Astrocyte (in vitro differentiated cells and primary cell): ENCODE results near the gene MLNR. TPM values are rescaled to one million over a fixed set of nuclear protein-coding genes. Genes with fewer than 3 reads are reported as not detected.

Experiments
- DNase-seq: peaks from one replicate; pipeline ENCODE4 v3.0.0-alpha.2; 2010; ENCODE audit warnings: low read depth
- FAIRE-seq: peaks from 2 replicates; lab custom pipeline; 2011; peaks lifted over from hg19 to GRCh38; lab: Jason Lieb, UNC
- H2AFZ ChIP-seq: 2 replicates; pipeline ENCODE4 v1.6.0; 2012; ENCODE audit warnings: low read depth, low read length, inconsistent platforms
- H3K27ac ChIP-seq: 2 replicates; pipeline ENCODE4 v1.5.1; 2011; ENCODE audit warnings: low read depth, low read length, inconsistent platforms
- H3K27me3 ChIP-seq: 2 replicates; pipeline ENCODE4 v1.6.0; 2011; ENCODE audit warnings: low read length, inconsistent platforms; ENCODE audit not compliant: insufficient read depth
- H3K36me3 ChIP-seq: 2 replicates; pipeline ENCODE4 v1.5.1; 2011; ENCODE audit warnings: low read length, inconsistent platforms; ENCODE audit not compliant: insufficient read depth
- H3K4me1 ChIP-seq: 2 replicates; pipeline ENCODE4 v1.5.1; 2011; ENCODE audit warnings: low read length, inconsistent platforms; ENCODE audit not compliant: insufficient read depth
- H3K4me2 ChIP-seq: 2 replicates; pipeline ENCODE4 v1.6.0; 2012; ENCODE audit warnings: low read length, inconsistent platforms
- H3K4me3 ChIP-seq: 2 replicates; pipeline ENCODE4 v1.5.1; 2011; ENCODE audit warnings: low read depth, mild to moderate bottlenecking, low read length, inconsistent platforms; ENCODE audit not compliant: insufficient read depth
- H3K79me2 ChIP-seq: 2 replicates; pipeline ENCODE4 v1.6.0; 2012; ENCODE audit warnings: mild to moderate bottlenecking, low read length, inconsistent platforms; ENCODE audit not compliant: insufficient read depth
- H3K9ac ChIP-seq: 2 replicates; pipeline ENCODE4 v1.6.0; 2012; ENCODE audit warnings: mild to moderate bottlenecking, low read length, inconsistent platforms
- H3K9me3 ChIP-seq: 2 replicates; pipeline ENCODE4 v1.5.1; 2012; ENCODE audit warnings: low read depth, mild to moderate bottlenecking, low read length, inconsistent platforms; ENCODE audit not compliant: insufficient read depth
- H4K20me1 ChIP-seq: 2 replicates; pipeline ENCODE4 v1.6.0; 2012; ENCODE audit warnings: low read length, inconsistent platforms; ENCODE audit not compliant: insufficient read depth
- H3K27ac Mint-ChIP-seq: one replicate; pipeline ENCODE4 v1.8.0; 2021; ENCODE audit warnings: mild to moderate bottlenecking, mixed read lengths; ENCODE audit not compliant: unreplicated experiment
- H3K27me3 Mint-ChIP-seq: one replicate; pipeline ENCODE4 v1.8.0; 2021; ENCODE audit warnings: low read depth, mixed read lengths; ENCODE audit not compliant: unreplicated experiment
- H3K36me3 Mint-ChIP-seq: one replicate; pipeline ENCODE4 v1.8.0; 2021; ENCODE audit warnings: low read depth, mixed read lengths; ENCODE audit not compliant: unreplicated experiment
- H3K4me1 Mint-ChIP-seq: one replicate; pipeline ENCODE4 v1.8.0; 2021; ENCODE audit warnings: low read depth, mixed read lengths; ENCODE audit not compliant: unreplicated experiment
- H3K4me3 Mint-ChIP-seq: one replicate; pipeline ENCODE4 v1.8.0; 2021; ENCODE audit warnings: mild to moderate bottlenecking, moderate library complexity, mixed read lengths; ENCODE audit not compliant: unreplicated experiment
- H3K9me3 Mint-ChIP-seq: one replicate; pipeline ENCODE4 v1.8.0; 2021; ENCODE audit warnings: mild to moderate bottlenecking, mixed read lengths; ENCODE audit not compliant: unreplicated experiment
- CTCF ChIP-seq: IDR thresholded peaks from 2 replicates; pipeline ENCODE4 v1.5.1; 2011; ENCODE audit warnings: low read depth, mild to moderate bottlenecking, inconsistent platforms, low read length, moderate library complexity; ENCODE audit not compliant: insufficient read depth
- EZH2 ChIP-seq: IDR thresholded peaks from 2 replicates; pipeline ENCODE4 v1.6.1; 2012; ENCODE audit warnings: mild to moderate bottlenecking, low read length, inconsistent platforms; ENCODE audit not compliant: insufficient read depth
- total RNA-seq: library from RNA; stranded (reverse); gene quantifications from 2 replicates; pipeline ENCODE4 v1.2.1, GENCODE V29; 2021

MLNR gene
- total RNA-seq, 1 donor from 2014 or later: not detected

GRCh38 chr13:49248622-49249002 is 28.5 kb downstream of the MLNR start:
- Histone ChIP-seq H3K27me3 (no peaks in the 10 kb centered on the region), H4K20me1 (no peaks in the 10 kb centered on the region), H3K4me2 (peak overlapping the region; percentile 96), H2AFZ (peak overlapping the region; percentile 96), H3K79me2 (peaks cover 3% of the 10 kb centered on the region), H3K9ac (peak overlapping the region; percentile 94), H3K4me1 (peaks cover 3% of the 10 kb centered on the region), H3K4me3 (peak overlapping the region; percentile 90), H3K27ac (peak overlapping the region; percentile 79), H3K9me3 (no peaks in the 10 kb centered on the region), H3K36me3 (no peaks in the 10 kb centered on the region)
- Mint-ChIP-seq H3K9me3 (no peaks in the 10 kb centered on the region), H3K27ac (peak overlapping the region; percentile 85), H3K4me3 (peak overlapping the region; percentile 99), H3K27me3 (no peaks in the 10 kb centered on the region), H3K36me3 (no peaks in the 10 kb centered on the region), H3K4me1 (peaks cover 11% of the 10 kb centered on the region)
- DNase-seq (no peak), FAIRE-seq (no peak)
- TF ChIP-seq EZH2 (no peak), CTCF (peak; percentile 25)

- no peak overlapping the region for H2AFZ ChIP-seq
- no peaks in the 10 kb centered on the region for H3K27me3 Mint-ChIP-seq
- no peaks in the 10 kb centered on the region for H4K20me1 ChIP-seq
- H3K27ac ChIP-seq: no peak overlapping the region
- DNase-seq: no peak
- peaks cover 3% of the 10 kb centered on the region for H3K4me1 ChIP-seq
- H3K9me3 ChIP-seq: no peaks in the 10 kb centered on the region
- FAIRE-seq: no peak
- peaks cover 4% of the 10 kb centered on the region for H3K36me3 Mint-ChIP-seq
- H3K4me3 Mint-ChIP-seq: no peak overlapping the region
- H3K27ac Mint-ChIP-seq: no peak overlapping the region
- H3K4me1 Mint-ChIP-seq: no peaks in the 10 kb centered on the region
- no peak overlapping the region for H3K4me2 ChIP-seq
- no peak overlapping the region for H3K4me3 ChIP-seq
- H3K9ac ChIP-seq: no peak overlapping the region
- H3K36me3 ChIP-seq: peaks cover 2% of the 10 kb centered on the region
- no peaks in the 10 kb centered on the region for H3K9me3 Mint-ChIP-seq
- peaks cover 3% of the 10 kb centered on the region for H3K79me2 ChIP-seq
- H3K27me3 ChIP-seq: no peaks in the 10 kb centered on the region
- no peak for TF ChIP-seq EZH2
- no peak for TF ChIP-seq CTCF
These were observed 31.2 kb downstream of the MLNR start for GRCh38 chr13:49251326-49251725.

GRCh38 chr13:49253310-49253709 is 33.2 kb downstream of the MLNR start:
- no peak overlapping the region for H3K4me3 ChIP-seq
- H3K27ac ChIP-seq: no peak overlapping the region
- H3K9me3 ChIP-seq: no peaks in the 10 kb centered on the region
- Mint-ChIP-seq H3K4me3 (no peak overlapping the region), H3K27ac (no peak overlapping the region), H3K9me3 (no peaks in the 10 kb centered on the region), H3K4me1 (no peaks in the 10 kb centered on the region), H3K36me3 (peaks cover 5% of the 10 kb centered on the region), H3K27me3 (no peaks in the 10 kb centered on the region)
- peaks cover 7% of the 10 kb centered on the region for H3K36me3 ChIP-seq
- DNase-seq (no peak), FAIRE-seq (no peak)
- no peaks in the 10 kb centered on the region for H3K27me3 ChIP-seq
- peaks cover 3% of the 10 kb centered on the region for H3K79me2 ChIP-seq
- TF ChIP-seq EZH2 (no peak), CTCF (no peak)
- H3K4me1 ChIP-seq: no peaks in the 10 kb centered on the region
- H2AFZ ChIP-seq: no peak overlapping the region
- H3K9ac ChIP-seq: no peak overlapping the region
- no peaks in the 10 kb centered on the region for H4K20me1 ChIP-seq
- H3K4me2 ChIP-seq: no peak overlapping the region
